SK-N-MC (cell line): ENCODE measurements around the gene POLR3A.

Experiments
- EZH2 ChIP-seq: fragments of 200-600 bp; sonication (generic); IDR thresholded peaks from one replicate; pipeline ENCODE4 v1.6.1; 2017; ENCODE audit warnings: antibody characterized with exemption
- POLR2AphosphoS5 ChIP-seq: IDR thresholded peaks from 2 replicates; pipeline ENCODE4 v1.6.1; 2012; ENCODE audit warnings: mild to moderate bottlenecking, low read depth, low read length, borderline replicate concordance

DNA sequence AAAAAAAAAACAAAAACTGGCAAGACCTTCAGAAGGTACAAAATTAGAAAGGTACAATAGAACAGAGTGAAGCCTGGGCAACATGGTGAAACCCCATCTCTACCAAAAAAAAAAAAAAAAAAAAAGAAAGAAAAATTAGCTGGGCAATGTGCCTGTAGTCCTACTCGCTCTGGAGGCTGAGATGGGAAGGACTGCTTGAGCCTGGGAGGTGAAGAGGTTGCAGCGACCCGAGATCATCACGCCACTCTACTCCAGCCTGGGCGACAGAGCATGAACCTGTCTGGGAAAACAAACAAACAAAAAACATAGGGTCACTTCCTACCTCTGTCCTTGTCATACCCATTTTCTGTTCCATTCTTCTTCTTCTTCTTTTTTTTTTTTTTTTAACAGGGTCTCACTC lies 57.2 kb downstream of the POLR3A start:
- TF ChIP-seq POLR2AphosphoS5 (no peak), EZH2 (no peak)
